ENCODE data around the gene MYH16.

- no peak for TF ChIP-seq CTCF (IDR thresholded peaks at IDR 0.05)
- TF ChIP-seq POLR2A (IDR thresholded peaks at IDR 0.05) = no peak
Measured at GRCh38 chr7:99309111-99309510, 36.5 kb downstream of the MYH16 start.
